ENCODE data around the gene RPL32.

The RPL32 gene

DNA sequence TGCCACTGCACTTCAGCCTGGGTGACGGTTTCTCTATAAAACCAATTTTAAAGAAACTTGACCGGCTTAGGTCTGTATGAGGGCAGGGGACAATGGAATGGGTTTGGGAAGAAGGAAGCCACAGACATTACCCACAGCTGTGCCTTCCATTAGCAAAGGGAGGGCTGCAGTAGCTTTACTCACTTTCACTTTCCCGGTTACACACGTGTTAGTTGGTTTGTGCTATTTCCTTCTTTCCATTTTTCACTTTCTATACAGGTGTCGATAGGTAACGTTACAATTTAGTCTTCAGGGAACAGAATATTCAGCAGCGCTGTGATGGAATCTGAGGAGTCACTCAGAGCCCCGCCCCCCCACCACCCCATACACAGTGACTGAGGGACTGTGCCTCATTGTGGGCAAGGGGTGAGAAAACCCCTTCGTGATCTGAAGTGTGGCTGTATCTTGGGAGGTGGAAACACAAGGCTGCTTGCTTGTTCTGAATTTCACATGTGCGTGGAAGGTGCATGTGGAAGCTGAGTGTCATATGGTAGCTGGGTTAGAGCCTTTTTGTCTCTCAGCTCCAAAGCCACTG lies 44.8 kb upstream of the RPL32 start:
- Histone ChIP-seq H2BK15ac (ENCODE audit: low read depth, poor library complexity, severe bottlenecking) (no peak overlapping the region), H3K9me3 (ENCODE audit: control insufficient read depth, low read length) (no peaks in the 10 kb centered on the region), H4K8ac (ENCODE audit: low read length) (no peak overlapping the region), H3K4ac (ENCODE audit: low read depth in 1 of 2, low read length in 2 of 2) (no peak overlapping the region), H3K18ac (ENCODE audit: low read depth in 1 of 2, low read length in 2 of 2) (no peak overlapping the region), H2BK120ac (ENCODE audit: low read depth, low read length) (no peak overlapping the region), H3K36me3 (ENCODE audit: control insufficient read depth in 1 of 2, insufficient read depth in 2 of 2, low read depth in 1 of 2, low read length in 2 of 2) (no peaks in the 10 kb centered on the region), H4K91ac (ENCODE audit: low read length) (no peak overlapping the region), H3K4me3 (ENCODE audit: insufficient read depth in 1 of 2, low read depth in 1 of 2, low read length in 2 of 2) (no peak overlapping the region), H2BK5ac (ENCODE audit: low read depth, low read length, poor library complexity, severe bottlenecking) (no peak overlapping the region), H3K14ac (ENCODE audit: low read length in 2 of 2) (no peak overlapping the region), H3K27me3 (ENCODE audit: control insufficient read depth in 1 of 2, insufficient read depth in 1 of 2, low read length in 2 of 2) (peaks cover 36 to 69% of the 10 kb centered on the region in 2 experiments), H2BK12ac (ENCODE audit: low read length in 2 of 2) (no peak overlapping the region), H3K27ac (ENCODE audit: low read length, poor library complexity, severe bottlenecking) (no peak overlapping the region), H3K23ac (ENCODE audit: low read length in 2 of 2) (no peak overlapping the region), H3K79me1 (replicated peaks; ENCODE audit: low read length, poor library complexity, severe bottlenecking) (no peaks in the 10 kb centered on the region), H2AFZ (ENCODE audit: low read depth, low read length) (no peak overlapping the region), H3K9ac (ENCODE audit: low read length) (no peak overlapping the region), H2AK5ac (ENCODE audit: low read length, severe bottlenecking) (no peak overlapping the region), H3K4me2 (ENCODE audit: low read length, poor library complexity, severe bottlenecking) (no peak overlapping the region), H3K4me1 (ENCODE audit: control insufficient read depth, insufficient read depth, low read depth, low read length) (peaks cover 8% of the 10 kb centered on the region)
- DNase-seq, result no peak
- WGBS, result 85% methylated on average over 7 of the region's 10 CpGs

DNA sequence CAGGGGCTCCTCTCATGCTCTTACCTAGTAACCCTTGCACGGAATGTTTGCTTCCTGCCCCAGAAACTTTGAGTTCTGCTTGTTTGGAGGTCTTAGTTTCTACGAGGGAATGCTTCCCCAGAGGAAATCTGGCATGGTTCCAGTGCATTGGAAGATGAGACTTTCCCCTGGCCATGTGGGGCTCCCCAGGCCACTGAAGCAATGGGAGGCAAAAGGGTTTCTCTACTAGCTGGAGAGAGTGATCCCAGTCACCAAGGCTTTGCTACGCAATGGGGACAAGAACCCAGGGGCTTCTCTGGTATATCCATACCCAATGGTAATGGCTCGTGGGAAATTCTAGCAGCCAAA lies 44.2 kb upstream of the RPL32 start:
- Histone ChIP-seq H2AK5ac (ENCODE audit: low read length, severe bottlenecking) (no peak overlapping the region), H3K14ac (ENCODE audit: low read length in 2 of 2) (peak overlapping the region in 1 of 2 experiments; percentile 93), H3K23ac (ENCODE audit: low read length in 2 of 2) (peak overlapping the region in 1 of 2 experiments; percentile 72), H2BK15ac (ENCODE audit: low read depth, poor library complexity, severe bottlenecking) (no peak overlapping the region), H3K4me3 (ENCODE audit: insufficient read depth in 1 of 2, low read depth in 1 of 2, low read length in 2 of 2) (no peak overlapping the region), H4K91ac (ENCODE audit: low read length) (no peak overlapping the region), H2BK120ac (ENCODE audit: low read depth, low read length) (no peak overlapping the region), H3K9me3 (ENCODE audit: control insufficient read depth, low read length) (no peaks in the 10 kb centered on the region), H4K8ac (ENCODE audit: low read length) (no peak overlapping the region), H2BK12ac (ENCODE audit: low read length in 2 of 2) (no peak overlapping the region), H3K36me3 (ENCODE audit: control insufficient read depth in 1 of 2, insufficient read depth in 2 of 2, low read depth in 1 of 2, low read length in 2 of 2) (no peaks in the 10 kb centered on the region), H3K4ac (ENCODE audit: low read depth in 1 of 2, low read length in 2 of 2) (no peak overlapping the region), H3K27me3 (ENCODE audit: control insufficient read depth in 1 of 2, insufficient read depth in 1 of 2, low read length in 2 of 2) (peaks cover 29 to 67% of the 10 kb centered on the region in 2 experiments), H3K4me2 (ENCODE audit: low read length, poor library complexity, severe bottlenecking) (no peak overlapping the region), H2BK5ac (ENCODE audit: low read depth, low read length, poor library complexity, severe bottlenecking) (no peak overlapping the region), H3K4me1 (ENCODE audit: control insufficient read depth, insufficient read depth, low read depth, low read length) (peaks cover 5% of the 10 kb centered on the region), H3K27ac (ENCODE audit: low read length, poor library complexity, severe bottlenecking) (no peak overlapping the region), H2AFZ (ENCODE audit: low read depth, low read length) (no peak overlapping the region), H3K9ac (ENCODE audit: low read length) (no peak overlapping the region), H3K18ac (ENCODE audit: low read depth in 1 of 2, low read length in 2 of 2) (no peak overlapping the region), H3K79me1 (replicated peaks; ENCODE audit: low read length, poor library complexity, severe bottlenecking) (no peaks in the 10 kb centered on the region)
- no peak for DNase-seq
- WGBS, result 82% methylated on average over 4 of the region's 4 CpGs

DNA sequence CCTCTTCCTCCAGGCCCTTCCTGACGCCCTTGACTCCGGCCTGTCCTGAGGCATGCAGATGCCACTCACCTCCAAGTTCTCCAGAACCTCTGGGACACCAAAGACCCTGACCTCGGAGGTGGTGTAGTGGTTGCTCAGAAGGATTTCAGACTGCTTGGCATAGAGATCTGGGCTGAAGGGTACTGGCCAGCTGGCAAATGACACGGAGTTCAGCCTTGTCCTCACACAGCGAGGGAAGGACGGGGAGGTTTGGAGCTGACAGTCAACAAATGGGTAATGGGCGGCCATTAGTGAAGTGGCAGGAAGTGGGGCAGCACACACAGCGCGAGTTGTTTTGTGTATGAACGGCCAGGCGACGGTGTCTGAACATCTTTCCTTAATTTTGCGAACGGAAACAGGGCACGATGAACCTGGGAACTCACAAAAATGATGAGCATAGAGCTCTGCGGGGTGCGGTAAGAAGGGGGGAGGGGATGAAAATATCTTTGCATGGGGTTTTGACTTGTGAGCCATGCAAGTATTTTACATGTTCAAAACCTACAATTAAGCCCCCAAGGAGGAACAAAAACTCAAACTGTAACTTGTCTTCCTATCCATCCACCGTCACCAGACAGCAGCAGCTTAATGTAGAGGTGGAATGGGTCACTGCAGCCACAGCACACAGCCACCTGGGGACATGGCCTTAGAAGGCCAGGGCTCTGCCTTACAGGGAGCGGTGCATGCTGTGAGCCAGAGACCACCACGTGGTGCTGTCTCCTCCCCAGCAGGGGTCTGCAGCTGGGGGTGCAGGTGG lies 43.6 kb upstream of the RPL32 start:
- no peak overlapping the region for H4K91ac ChIP-seq (ENCODE audit: low read length)
- no peak overlapping the region for H2BK15ac ChIP-seq (ENCODE audit: low read depth, poor library complexity, severe bottlenecking)
- no peak overlapping the region for H2AK5ac ChIP-seq (ENCODE audit: low read length, severe bottlenecking)
- no peak overlapping the region for H2BK12ac ChIP-seq (ENCODE audit: low read length in 2 of 2)
- 84% methylated on average over 17 of the region's 20 CpGs for WGBS
- H3K9me3 ChIP-seq (ENCODE audit: control insufficient read depth, low read length), result no peaks in the 10 kb centered on the region
- no peak overlapping the region for H2BK120ac ChIP-seq (ENCODE audit: low read depth, low read length)
- no peak overlapping the region for H3K4ac ChIP-seq (ENCODE audit: low read depth in 1 of 2, low read length in 2 of 2)
- no peak overlapping the region for H2AFZ ChIP-seq (ENCODE audit: low read depth, low read length)
- peaks cover 26 to 63% of the 10 kb centered on the region in 2 experiments for H3K27me3 ChIP-seq (ENCODE audit: control insufficient read depth in 1 of 2, insufficient read depth in 1 of 2, low read length in 2 of 2)
- H3K27ac ChIP-seq (ENCODE audit: low read length, poor library complexity, severe bottlenecking), result no peak overlapping the region
- H3K14ac ChIP-seq (ENCODE audit: low read length in 2 of 2), result peak overlapping the region in 1 of 2 experiments; percentile 93
- H3K79me1 ChIP-seq (replicated peaks; ENCODE audit: low read length, poor library complexity, severe bottlenecking), result no peaks in the 10 kb centered on the region
- no peak overlapping the region for H3K9ac ChIP-seq (ENCODE audit: low read length)
- H3K4me1 ChIP-seq (ENCODE audit: control insufficient read depth, insufficient read depth, low read depth, low read length), result peaks cover 5% of the 10 kb centered on the region
- no peaks in the 10 kb centered on the region for H3K36me3 ChIP-seq (ENCODE audit: control insufficient read depth in 1 of 2, insufficient read depth in 2 of 2, low read depth in 1 of 2, low read length in 2 of 2)
- H3K18ac ChIP-seq (ENCODE audit: low read depth in 1 of 2, low read length in 2 of 2), result peak overlapping the region in 1 of 2 experiments; percentile 57
- H3K23ac ChIP-seq (ENCODE audit: low read length in 2 of 2), result peak overlapping the region in 1 of 2 experiments; percentile 72
- no peak overlapping the region for H3K4me2 ChIP-seq (ENCODE audit: low read length, poor library complexity, severe bottlenecking)
- no peak overlapping the region for H4K8ac ChIP-seq (ENCODE audit: low read length)
- DNase-seq, result no peak
- H2BK5ac ChIP-seq (ENCODE audit: low read depth, low read length, poor library complexity, severe bottlenecking), result no peak overlapping the region
- H3K4me3 ChIP-seq (ENCODE audit: insufficient read depth in 1 of 2, low read depth in 1 of 2, low read length in 2 of 2), result no peak overlapping the region

DNA sequence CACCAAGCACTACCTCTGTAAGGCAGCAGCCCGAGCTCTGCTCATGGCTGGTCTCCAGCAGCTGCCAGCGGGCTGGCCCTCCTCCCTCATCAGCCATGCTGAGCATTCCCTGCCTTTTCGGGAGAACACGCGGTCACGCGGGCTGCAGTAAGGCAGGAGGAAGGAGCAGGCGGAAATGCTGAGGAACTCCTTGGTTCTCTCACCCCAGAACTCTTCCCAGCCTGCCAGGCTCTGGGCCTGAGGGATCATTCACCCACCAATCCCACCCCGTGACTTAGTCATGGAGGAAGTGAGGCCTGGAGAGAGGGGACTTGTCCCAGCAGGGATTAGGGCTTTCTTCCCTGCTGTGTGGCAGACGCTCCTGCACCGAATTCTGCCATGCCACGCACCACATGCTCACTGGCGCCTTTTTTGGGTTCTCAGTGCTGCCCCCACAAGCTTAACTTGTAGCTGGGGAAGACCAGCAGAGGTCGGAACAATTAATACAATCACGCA lies 42.9 kb upstream of the RPL32 start:
- Histone ChIP-seq H4K8ac (ENCODE audit: low read length) (no peak overlapping the region), H3K4me3 (ENCODE audit: insufficient read depth in 1 of 2, low read depth in 1 of 2, low read length in 2 of 2) (no peak overlapping the region), H2BK15ac (ENCODE audit: low read depth, poor library complexity, severe bottlenecking) (no peak overlapping the region), H2BK120ac (ENCODE audit: low read depth, low read length) (no peak overlapping the region), H3K27ac (ENCODE audit: low read length, poor library complexity, severe bottlenecking) (no peak overlapping the region), H2BK12ac (ENCODE audit: low read length in 2 of 2) (no peak overlapping the region), H4K91ac (ENCODE audit: low read length) (no peak overlapping the region), H3K9ac (ENCODE audit: low read length) (no peak overlapping the region), H3K23ac (ENCODE audit: low read length in 2 of 2) (no peak overlapping the region), H3K4me1 (ENCODE audit: control insufficient read depth, insufficient read depth, low read depth, low read length) (peaks cover 5% of the 10 kb centered on the region), H3K79me1 (replicated peaks; ENCODE audit: low read length, poor library complexity, severe bottlenecking) (no peaks in the 10 kb centered on the region), H2AFZ (ENCODE audit: low read depth, low read length) (no peak overlapping the region), H3K36me3 (ENCODE audit: control insufficient read depth in 1 of 2, insufficient read depth in 2 of 2, low read depth in 1 of 2, low read length in 2 of 2) (no peaks in the 10 kb centered on the region), H3K18ac (ENCODE audit: low read depth in 1 of 2, low read length in 2 of 2) (no peak overlapping the region), H2BK5ac (ENCODE audit: low read depth, low read length, poor library complexity, severe bottlenecking) (no peak overlapping the region), H3K27me3 (ENCODE audit: control insufficient read depth in 1 of 2, insufficient read depth in 1 of 2, low read length in 2 of 2) (peaks cover 26 to 58% of the 10 kb centered on the region in 2 experiments), H3K14ac (ENCODE audit: low read length in 2 of 2) (no peak overlapping the region), H3K4ac (ENCODE audit: low read depth in 1 of 2, low read length in 2 of 2) (no peak overlapping the region), H3K9me3 (ENCODE audit: control insufficient read depth, low read length) (no peaks in the 10 kb centered on the region), H3K4me2 (ENCODE audit: low read length, poor library complexity, severe bottlenecking) (no peak overlapping the region), H2AK5ac (ENCODE audit: low read length, severe bottlenecking) (no peak overlapping the region)
- DNase-seq, result no peak
- 80% methylated on average over 11 of the region's 15 CpGs for WGBS
